ENCODE data around the gene KHK.

Gene KHK

GRCh38 chr2:27086724-27087593, at the start of gene KHK:
TSS of gene KHK (plus strand) at chr2:27086772. CDS start at chr2:27087260, 488 bp downstream.
- TF ChIP-seq, protein P1, sequence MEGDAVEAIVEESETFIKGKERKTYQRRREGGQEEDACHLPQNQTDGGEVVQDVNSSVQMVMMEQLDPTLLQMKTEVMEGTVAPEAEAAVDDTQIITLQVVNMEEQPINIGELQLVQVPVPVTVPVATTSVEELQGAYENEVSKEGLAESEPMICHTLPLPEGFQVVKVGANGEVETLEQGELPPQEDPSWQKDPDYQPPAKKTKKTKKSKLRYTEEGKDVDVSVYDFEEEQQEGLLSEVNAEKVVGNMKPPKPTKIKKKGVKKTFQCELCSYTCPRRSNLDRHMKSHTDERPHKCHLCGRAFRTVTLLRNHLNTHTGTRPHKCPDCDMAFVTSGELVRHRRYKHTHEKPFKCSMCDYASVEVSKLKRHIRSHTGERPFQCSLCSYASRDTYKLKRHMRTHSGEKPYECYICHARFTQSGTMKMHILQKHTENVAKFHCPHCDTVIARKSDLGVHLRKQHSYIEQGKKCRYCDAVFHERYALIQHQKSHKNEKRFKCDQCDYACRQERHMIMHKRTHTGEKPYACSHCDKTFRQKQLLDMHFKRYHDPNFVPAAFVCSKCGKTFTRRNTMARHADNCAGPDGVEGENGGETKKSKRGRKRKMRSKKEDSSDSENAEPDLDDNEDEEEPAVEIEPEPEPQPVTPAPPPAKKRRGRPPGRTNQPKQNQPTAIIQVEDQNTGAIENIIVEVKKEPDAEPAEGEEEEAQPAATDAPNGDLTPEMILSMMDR (conservative IDR thresholded peaks at IDR 0.05) = peak; percentile 75
- no peak for TF ChIP-seq ZFX (IDR thresholded peaks at IDR 0.05)
- peak within 1 kb of the TSS; percentile 57 for H3K27ac ChIP-seq

GRCh38 chr2:27038012-27038411, 48.6 kb upstream of the KHK start:
- no peak overlapping the region for H3K27ac ChIP-seq
- TF ChIP-seq, protein P1 (conservative IDR thresholded peaks at IDR 0.05) = no peak
- no peak for TF ChIP-seq ZFX (IDR thresholded peaks at IDR 0.05)

DNA sequence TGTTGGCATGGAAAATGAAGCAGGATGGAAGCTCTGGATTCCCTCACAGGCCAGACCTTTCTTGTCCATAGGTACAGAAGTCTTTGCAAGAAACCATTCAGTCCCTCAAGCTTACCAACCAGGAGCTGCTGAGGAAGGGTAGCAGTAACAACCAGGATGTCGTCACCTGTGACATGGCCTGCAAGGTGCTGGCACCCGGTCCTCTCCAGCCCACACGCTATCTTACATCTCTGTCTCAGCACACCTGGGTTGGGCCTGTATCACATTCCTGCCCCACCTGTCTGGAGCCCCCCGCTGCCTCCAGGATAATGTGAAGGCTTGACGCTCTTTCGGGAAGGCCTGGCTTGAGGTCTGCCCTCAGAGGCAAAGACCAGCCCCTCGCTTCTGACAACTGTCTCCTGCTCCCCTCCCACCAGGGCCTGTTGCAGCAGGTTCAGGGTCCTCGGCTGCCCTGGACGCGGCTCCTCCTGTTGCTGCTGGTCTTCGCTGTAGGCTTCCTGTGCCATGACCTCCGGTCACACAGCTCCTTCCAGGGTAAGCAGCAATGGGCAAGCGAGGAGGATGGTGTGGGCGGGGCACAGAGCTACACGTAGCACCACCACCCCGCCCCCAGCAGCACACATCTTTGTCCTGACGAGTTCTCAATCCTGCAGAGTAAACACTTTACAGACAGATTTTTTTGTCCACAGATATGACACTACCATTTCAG, 47.8 kb upstream of the KHK start:
- TF ChIP-seq ZFX (IDR thresholded peaks at IDR 0.05) = no peak
- H3K27ac ChIP-seq = no peak overlapping the region

DNA sequence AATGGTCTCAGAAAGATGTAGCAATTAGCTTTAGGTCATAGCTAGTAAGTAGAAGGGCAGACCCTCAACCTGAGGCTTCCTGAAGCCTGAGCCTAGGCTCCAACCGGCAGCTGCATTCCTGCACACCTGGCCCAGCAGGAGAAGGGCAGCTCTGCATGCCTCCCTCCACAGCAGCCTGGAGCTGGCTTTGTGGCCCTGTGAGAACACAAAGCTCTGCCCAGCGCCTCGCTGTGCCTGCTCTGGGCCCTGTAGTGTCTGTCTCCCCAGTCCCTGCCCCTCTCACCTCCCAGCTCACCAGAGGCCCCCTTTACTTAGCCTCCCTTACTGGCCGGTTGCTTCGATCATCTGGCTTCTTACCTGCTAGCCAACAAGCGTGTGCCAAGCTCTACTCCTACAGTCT, 47.1 kb upstream of the KHK start:
- TF ChIP-seq, protein P1 (conservative IDR thresholded peaks at IDR 0.05) = no peak
- TF ChIP-seq ZFX (IDR thresholded peaks at IDR 0.05) = no peak
- no peak overlapping the region for H3K27ac ChIP-seq

GRCh38 chr2:27039871-27040270, 46.7 kb upstream of the KHK start:
- no peak overlapping the region for H3K27ac ChIP-seq
- no peak for TF ChIP-seq ZFX (IDR thresholded peaks at IDR 0.05)
- TF ChIP-seq, protein P1 (conservative IDR thresholded peaks at IDR 0.05) = no peak

- no peak overlapping the region for H3K27ac ChIP-seq
- TF ChIP-seq, protein P1 (conservative IDR thresholded peaks at IDR 0.05) = no peak
- TF ChIP-seq ZFX (IDR thresholded peaks at IDR 0.05) = no peak
Observed at GRCh38 chr2:27040282-27040681, 46.3 kb upstream of the KHK start.

GRCh38 chr2:27041752-27042151, 44.8 kb upstream of the KHK start:
- H3K27ac ChIP-seq = no peak overlapping the region
- TF ChIP-seq ZFX (IDR thresholded peaks at IDR 0.05) = no peak
- TF ChIP-seq, protein P1 (conservative IDR thresholded peaks at IDR 0.05) = no peak

Measured in C4-2B (cell line).